CD4-positive, alpha-beta T cell treated with Interleukin-21 for 1 hour (primary cell): ENCODE measurements around the gene SFXN5.

ENCODE experiments used
- DNase-seq: peaks from one replicate; pipeline ENCODE4 v3.0.0-alpha.2; 2020

SFXN5 gene

DNA sequence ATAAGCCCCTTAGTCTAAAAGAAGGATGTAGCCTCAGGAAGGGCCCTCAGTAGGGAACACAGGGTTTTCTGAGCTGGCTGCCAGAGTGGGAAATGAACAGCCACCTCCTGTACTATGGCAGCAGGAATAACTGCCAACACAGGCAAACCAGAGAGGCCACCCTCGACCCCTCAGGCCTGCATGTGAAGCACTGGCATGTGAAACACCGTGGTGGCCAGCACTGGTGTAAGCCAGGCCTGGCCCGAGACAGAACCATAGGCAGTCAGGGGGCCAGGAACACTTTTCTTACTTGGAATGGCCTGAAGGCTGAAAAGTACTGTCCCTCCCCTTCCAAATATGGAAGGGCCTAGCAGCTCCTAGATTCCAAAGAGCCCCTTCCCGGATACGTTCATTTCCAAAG is 28.2 kb downstream of the SFXN5 start:
- no peak for DNase-seq

DNA sequence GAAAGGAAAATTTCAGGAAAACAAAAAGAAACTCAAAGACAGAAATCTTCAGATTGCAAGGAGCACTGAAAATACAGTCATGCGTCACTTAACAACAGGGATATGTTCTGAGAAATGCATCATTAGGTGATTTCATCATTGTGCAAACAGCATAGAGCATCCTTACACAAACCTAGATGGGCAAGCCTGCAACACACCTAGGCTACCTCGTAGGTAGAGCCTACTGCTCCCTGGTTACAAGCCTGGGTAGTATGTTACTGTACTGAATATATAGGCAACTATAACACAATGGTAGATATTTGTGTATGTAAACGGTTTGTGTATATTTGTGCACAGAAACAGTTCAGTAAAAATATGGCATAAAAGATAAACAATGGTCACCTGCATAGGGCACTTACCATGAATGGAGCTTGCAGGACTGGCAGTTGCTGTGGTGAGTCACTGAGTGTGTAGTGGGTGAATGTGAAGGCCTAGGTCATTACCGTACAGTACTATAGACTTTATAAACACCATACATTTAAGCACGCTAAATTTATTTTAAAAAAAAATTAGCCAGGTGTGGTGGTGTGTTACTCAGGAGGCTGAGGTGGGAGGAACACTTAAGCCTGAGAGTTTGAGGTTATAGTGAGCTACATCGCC is 33.4 kb downstream of the SFXN5 start:
- no peak for DNase-seq

DNA sequence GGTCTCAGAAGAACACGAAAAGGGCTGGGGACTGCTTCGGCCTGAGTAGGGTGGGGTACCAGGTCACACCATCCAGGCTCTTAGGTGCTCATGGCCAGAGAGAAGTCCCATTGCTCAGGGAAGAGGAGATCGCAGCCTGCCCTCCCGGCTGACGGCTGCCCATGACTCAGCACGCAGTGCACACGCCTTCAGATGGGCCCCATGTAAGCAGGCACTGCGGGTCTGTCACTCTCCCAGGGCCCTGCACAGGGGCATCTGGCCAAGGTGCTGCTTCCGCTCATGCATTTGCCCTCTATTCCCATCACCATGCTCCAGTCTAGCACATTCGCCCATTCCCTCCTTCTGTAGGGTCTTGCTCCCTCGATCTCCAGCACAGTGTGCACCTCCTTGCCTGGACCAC is 34.7 kb downstream of the SFXN5 start:
- DNase-seq = no peak

DNA sequence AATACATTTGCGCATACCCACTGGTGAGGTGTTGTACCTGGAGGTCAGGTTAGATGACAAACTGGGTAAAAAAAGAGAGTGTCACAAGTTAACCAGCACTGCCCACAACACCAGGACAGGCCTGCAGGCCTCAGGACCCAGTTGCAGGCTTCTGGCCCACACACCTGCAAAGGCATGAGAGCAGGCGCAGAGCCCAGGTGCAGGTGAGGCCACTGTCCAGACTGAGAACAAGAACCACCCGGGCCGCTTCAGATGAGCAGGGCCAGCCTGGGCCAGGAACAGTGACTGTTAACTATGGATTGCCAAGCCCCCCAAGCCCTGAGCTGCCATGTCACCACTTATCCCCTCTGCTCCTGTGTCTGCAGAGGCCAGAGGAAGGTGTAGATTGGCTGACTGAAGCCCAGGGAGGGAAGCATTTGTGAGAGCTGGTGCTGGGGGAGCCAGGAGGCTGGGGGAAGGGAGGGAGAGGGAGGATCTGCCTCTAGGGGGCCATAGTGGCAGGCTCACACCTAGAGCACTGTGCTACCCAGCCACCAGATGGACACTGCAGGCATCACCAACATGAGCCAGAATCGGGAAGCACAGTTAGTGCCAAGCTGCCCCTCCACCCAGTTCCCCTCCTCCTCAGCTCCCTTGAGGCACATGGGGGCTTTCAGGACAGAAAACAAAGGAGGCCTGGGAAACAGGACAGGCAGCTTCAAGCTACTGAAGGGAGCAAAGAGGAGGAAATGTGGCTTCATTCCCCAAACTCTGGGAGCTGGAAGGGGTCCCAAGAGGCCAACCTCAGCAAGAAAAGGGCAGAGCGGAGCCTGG is 35.4 kb downstream of the SFXN5 start:
- no peak for DNase-seq

DNA sequence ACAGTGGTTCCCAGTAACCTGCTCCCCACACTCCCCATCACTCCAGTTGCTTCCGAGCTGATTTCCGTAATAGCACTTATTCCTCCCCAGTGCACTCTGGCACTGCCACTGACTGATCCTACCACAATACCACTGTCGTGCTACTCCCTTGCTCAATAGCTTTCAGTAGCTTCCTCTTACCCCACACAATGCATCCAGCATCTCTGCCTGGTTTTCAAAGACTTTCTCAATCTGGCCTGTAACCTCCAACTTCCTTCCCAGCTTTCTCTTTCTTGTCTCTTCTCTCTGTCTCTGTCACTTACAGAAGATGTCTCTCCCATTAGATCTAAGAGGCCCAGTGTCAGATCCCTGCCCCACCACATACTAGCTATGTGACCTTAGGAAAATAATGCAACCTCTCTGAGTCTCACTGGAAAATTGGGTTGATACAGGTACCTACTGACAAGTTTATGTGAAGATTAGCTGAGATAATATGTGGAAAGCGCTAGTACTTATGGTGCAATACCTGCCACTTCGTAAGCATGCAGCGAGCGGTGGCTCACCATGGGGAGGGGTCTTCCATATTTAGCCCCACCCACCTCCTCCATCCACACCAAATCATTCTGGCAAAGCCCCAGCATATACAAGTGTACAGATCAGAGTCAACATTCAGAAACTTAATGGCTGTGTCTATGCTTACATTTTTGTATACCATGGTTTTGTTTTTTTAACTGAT is 36.7 kb downstream of the SFXN5 start:
- DNase-seq = peak; percentile 3

DNA sequence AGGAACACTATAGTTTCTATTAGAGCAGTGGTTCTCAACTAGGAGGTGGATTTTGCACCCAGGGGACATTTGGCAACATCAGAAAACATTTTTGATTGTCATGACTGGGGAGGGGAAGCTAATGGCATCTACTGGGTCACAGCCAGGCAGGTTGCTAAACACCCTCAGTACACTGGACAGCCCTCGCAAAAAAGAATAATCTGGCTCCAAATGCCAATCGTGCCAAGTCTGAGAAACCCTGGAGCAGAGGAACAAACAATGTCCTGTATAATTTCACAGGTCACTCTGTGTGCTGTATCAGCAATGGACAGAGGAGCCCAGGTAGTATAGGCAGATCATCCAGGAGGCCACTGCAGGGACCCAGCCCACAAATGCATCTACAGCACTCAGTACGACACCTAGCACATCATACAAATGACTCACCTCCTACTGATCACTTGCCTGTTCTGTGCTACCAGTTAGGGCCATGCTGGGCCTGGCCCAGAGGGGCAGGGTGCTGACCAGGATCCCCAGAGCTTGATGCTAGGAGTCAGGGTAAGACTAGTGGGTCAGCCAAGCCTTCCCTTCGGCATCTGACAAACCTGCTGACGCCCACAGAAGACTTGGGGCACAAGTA is 37.6 kb downstream of the SFXN5 start:
- DNase-seq = no peak

DNA sequence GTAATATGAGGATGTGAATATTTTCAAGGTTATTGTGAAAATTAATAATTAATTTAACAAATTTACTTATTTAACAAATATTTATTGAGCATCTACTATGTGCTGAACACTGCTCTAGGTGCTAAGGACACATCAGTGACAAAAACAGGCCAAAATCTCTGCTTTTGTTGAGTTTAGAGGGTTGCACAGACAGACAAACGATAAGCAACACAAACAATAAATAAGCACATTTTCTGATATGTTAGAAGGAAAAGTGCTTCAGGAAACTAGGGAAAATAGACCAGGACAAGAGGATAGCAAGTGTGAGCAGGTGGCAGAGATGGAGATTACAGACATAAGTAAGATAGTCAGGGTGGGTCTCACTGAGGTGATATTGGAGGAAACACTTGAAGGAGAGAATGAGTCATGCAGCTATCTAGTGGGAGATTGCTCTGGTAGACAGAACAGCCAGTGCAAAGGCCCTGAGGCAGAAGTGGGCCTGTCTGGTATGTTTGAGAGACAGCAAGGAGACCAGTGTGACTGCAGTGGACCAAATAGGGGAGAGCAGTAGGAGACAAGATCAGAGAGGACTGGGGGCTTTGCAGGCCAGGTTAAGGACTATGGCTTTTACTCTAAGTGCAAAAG is 38.3 kb downstream of the SFXN5 start:
- no peak for DNase-seq

DNA sequence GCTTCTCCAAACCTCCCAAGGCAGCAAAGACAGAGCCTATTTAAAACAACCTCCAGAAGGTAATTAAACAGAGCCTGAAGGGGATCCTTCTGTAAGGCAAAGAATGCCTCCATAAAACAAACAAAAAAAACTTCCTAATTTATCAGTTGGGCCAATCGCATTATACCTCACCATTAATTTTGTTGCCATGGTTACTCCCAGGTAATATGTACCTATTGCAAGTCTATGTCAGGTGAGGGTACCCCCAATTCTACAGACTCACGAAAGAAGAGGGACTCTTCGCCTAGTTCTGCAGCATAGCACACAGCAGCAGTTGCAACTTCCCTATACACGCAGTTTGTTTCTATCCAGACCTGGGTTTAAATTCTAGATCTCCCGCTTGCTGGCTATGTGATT is 38.8 kb downstream of the SFXN5 start:
- no peak for DNase-seq

DNA sequence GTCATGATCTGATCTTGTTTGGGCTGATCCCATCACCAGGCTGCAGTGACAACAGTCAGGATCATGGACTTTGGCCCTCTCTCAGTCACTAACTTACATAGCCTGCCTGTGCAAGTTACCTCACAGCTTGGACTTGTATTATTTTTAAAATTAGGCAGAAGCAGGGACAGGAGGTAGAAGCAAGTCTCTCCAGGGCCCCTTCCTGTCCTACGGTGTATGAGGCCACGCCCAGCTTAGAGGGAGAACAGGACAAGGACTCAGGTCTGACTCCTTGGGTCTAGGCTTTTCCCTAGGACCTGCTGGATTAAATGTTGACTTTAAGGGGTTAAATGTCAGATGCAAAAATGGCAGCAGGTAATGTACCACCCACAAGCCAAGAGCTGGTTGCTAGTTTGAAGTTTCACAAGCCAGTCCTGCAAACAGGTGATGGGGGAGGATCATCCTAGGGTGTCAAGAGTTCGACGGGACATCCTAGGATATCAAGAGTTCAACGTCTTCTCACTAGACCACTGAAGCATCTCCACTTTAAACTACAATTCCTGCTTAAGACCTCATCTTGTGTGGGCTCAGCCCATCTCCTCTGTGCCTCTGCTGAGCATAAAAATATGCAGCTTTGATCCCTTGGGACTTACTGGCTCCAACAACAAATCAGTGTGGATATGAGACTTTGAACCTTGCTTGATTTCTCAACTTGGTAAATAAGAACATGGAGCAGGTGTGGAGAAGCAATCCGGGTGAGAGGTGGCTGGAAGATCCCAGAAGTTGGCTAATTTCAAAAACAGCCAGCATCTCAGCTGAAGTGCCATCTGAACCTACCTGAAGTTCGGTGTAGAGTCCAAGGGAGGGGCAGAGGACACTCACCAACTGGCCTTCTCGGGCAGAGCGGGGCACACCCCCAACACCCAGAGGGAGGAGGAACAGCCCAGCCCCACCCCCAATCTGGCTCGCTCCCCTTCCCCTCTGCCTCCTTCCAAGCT is 39.5 kb downstream of the SFXN5 start:
- DNase-seq = no peak

DNA sequence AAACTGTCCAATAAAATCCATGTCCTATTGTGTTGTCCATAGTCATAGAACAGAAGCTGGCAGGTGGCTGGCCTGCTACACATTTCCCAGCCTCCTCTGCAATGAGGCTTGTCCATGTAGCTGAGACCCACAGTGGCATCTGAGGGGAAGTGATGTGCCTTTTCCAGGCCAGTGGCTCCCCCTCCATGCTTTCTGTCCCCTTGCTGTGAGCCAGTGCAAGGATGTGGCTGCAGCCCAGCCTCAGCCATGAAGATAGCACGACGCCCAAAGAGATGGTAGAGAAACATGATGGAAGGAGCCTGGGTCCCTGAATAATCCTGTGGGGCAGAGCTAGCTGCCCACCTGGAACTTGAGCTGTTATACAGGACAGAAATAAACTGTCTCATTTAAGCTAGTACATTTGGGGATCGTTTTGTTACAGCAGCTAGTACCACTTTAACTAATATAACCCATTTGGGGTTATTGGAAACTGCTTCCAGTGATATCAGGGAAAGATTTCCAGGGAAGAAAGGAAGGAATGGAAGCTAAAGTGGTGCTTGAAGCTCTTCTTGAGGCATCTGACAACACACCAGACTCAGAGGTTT is 40.3 kb downstream of the SFXN5 start:
- no peak for DNase-seq

DNA sequence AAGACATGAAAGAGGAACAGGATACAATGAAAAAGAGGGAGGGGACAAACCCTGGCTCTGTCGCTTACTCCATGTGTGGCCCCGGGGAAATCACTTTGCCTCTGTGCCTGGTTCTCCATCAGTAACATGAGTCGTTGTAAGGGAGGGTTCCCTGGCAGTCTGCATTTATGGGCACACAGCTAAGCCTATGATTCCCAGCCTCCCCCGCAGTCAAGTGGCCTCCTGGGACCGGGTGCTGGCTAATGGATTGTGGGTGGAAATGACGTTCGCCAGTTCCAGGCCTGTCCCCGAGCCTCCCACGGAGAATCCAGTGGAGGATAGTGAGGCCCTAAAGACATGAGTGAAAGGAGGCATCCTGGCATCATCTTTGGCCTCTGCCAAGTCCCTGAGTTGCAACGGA is 42.7 kb downstream of the SFXN5 start:
- no peak for DNase-seq

DNA sequence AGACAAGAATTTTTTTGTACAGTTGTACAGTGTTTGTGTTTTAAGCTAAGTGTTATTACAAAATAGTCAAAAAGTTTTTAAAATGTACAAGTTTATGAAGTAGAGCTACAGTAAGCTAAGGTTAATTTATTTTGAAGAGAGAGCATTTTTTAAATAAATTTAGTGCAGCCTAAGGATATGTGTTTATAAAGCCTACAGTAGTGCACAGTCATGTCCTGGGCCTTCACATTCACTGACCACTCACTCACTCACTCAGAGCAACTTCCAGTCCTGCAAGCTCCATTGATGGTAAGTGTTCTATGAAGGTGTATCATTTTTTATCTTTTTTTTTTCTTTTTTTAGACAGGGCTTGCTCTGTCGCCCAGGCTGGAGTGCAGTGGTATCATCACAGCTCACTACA is 44.2 kb downstream of the SFXN5 start:
- DNase-seq = no peak

DNA sequence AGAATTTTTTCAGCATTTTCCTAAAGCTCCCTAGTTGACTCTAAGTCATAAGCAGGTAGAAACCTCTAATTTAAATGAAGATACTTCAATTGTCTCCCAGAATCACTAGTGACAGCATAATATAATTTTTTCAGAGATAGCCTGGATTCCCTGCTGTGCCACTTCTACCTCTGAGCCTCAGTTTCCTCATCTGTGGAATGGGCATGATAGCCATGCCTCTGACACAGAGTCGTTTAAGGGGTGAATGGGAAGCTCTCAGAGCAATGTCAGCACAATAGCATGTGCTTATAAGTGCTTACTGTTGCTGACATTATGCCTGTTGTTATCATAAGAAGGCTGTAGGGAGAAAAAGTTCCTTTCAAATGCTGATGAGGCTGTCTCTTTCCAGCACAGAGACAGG is 48.0 kb downstream of the SFXN5 start:
- DNase-seq = no peak

DNA sequence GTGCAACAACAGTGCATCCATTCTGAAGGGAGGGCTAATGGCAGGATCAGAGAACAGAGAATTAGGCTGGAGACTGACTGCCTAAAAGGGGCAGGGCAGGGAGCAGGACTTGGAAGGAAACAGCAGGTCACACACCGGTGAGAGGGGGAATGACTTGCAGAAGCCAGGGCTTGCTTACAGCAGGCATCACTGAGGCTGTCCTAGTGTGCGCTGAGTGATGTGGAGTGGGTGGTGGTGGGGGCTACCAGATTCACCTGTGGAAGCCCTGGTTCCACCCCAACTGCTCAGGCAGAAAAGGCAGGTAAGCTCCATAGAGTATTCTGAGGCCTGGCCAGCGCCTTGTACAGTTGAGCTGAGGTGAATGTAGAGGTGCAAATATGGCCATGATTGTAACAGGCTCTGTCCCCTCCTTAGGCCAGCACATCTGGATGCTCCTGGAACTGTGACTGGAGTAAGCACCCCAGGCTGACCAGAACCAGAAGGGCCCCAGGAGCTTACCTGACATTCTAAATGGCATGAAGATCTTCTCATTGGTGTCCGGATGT is 49.4 kb downstream of the SFXN5 start:
- no peak for DNase-seq

DNA sequence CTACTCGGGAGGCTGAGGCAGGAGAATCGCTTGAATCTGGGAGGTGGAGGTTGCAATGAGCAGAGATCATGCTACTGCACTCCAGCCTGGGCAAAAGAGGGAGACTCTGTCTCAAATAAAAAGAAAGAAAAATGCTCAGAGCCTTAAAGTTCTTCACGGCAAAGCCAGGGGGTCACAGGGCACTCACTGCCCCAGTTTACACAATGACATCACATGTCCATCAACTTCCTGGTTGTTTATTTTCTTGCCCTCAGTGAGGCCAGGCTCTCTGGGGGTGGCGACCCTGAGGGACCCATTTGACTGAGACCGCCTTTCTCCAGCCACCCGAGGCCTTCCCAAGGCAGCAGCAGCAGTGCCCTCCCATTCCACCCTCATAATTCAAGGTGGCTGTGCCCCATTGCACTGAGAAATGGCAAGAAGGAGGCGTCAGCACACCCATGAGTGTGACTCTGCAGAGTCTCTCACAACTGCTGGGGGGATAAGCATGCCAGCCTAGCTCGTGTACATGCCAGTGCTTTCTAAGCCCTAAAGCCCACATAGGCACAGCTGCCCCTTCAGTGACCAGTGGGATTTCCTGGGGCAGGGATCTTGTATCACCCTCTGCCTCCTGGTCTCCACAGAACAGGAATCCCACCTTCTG is 50.0 kb downstream of the SFXN5 start:
- no peak for DNase-seq

DNA sequence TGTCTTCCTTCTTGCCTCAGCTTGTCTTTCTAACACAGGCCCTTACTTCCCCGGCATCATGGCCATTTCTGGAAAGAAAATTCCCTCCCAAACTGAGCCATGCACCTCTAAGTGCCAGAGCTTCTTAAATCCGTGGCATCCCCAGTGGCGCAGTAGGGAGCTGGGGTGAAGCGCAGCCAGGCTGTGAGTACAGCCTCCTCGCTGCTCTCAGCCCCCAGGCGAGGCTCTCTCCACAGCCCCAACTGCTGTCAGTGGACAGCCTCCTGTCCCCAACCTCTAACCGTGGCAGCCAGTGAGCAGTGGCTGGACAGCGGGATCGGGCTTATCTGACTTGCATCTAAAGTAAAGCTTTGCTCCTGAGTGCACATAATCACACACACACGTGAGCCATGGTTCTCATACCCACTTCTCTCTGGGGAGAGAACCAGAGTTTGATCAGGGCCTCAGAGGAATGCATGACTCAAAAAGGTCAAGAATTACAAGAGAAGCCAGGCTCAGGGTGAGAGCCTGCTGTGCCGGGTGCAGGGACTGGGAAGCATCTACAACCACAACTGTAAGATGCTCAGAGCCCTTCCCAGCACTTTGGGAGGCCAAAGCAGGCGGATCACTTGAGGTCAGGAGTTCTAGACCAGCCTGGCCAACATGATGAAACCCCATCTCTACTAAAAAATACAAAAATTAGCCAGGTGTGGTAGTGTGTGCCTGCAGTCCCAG is 50.7 kb downstream of the SFXN5 start:
- DNase-seq = no peak

DNA sequence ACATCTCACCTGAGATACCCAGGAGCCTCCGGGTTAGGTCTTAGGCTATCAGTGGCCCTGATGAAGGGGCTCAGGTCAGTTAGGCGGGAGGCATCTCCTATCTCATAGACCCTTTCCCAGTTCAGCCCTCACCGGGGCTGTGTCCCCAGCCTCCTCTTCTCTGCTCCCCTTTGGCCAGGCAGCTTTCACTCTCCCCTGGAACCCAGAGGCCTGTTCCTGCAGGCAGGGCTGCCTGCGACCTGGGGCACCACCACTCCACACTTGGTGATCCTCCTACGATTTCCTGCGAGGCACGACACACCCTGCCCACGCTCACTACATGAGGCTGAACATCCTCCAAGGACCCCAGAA is 51.2 kb downstream of the SFXN5 start:
- DNase-seq = no peak

DNA sequence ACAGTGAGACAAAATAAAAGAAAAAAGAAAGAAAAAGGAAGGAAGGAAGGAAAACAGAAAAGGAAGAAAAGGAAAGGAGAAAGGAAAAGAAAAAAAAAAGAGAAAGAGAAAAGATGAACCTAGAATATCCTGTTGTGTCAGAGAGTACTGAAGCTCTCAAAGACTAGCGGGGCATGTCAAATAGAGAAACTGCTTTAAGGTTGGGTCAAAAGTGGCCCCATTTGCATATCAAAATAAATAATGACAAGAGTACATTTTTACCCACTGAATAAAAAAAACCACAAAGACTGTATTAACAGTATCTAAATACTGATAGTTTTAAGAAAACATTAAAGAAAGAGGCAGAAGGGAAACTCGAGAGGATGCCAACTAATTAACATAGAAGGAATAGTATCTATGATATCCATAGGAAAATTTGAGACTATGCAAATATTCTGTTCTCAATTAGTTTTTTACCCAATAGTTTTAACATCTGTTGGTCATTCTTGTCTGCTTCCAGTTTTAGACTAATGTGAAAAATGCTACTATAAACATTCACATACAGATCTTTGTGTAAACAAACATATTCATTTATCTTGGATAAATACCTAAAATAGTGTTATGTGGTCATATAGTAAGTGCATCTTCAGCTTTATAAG is 53.2 kb downstream of the SFXN5 start:
- no peak for DNase-seq

DNA sequence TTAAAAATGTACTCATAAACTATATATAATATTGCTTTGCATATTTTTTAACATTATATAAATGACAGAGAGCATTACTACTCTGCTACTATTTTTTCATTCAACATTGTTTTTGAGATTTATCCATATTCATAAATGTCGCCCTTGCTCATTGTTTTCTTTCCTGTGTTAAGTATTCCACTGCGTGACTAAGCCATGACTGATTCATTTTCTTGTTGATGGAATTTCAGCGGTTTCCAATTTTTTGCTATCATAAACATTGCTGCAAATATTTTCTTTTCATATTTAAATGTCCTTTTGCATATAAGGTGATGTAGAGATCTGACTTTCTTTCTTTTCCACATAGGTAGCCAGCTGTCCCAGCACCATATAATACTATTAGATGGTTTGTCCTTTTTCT is 57.6 kb downstream of the SFXN5 start:
- DNase-seq = no peak
